22Rv1 (cell line): Measurements from ENCODE around the gene U2AF1L4.

ENCODE experiments used
- H3K27ac ChIP-seq: fragments of 450-650 bp; 2 replicates; pipeline ENCODE4 v1.5.1; 2017
- CTCF ChIP-seq: fragments of 450-650 bp; IDR thresholded peaks from 2 replicates; pipeline ENCODE4 v1.5.1; 2017; ENCODE audit warnings: mild to moderate bottlenecking
- ZFX ChIP-seq: fragments of 450-650 bp; IDR thresholded peaks from 2 replicates; pipeline ENCODE4 v1.6.1; 2017; ENCODE audit warnings: antibody characterized with exemption, borderline replicate concordance

Gene U2AF1L4

GRCh38 chr19:35745328-35746086, at the start of gene U2AF1L4, which contains the start of gene PSENEN:
U2AF1L4 (minus strand) TSS chr19:35745418; CDS start chr19:35745391, 27 bp downstream.
PSENEN (plus strand) TSS chr19:35745651; CDS start chr19:35745931, 280 bp downstream.
- peak within 1 kb of the TSS; percentile 98 for H3K27ac ChIP-seq
- no peak for TF ChIP-seq CTCF
- no peak for TF ChIP-seq ZFX

GRCh38 chr19:35793381-35794165, 48.4 kb upstream of the U2AF1L4 start:
- TF ChIP-seq ZFX: no peak
- no peak for TF ChIP-seq CTCF
- H3K27ac ChIP-seq: no peak overlapping the region

GRCh38 chr19:35792888-35793287, 47.7 kb upstream of the U2AF1L4 start:
- TF ChIP-seq ZFX (no peak), CTCF (no peak)
- no peak overlapping the region for H3K27ac ChIP-seq

- TF ChIP-seq ZFX (no peak), CTCF (no peak)
- H3K27ac ChIP-seq: no peak overlapping the region
Observed at GRCh38 chr19:35792312-35792711, 47.1 kb upstream of the U2AF1L4 start.

GRCh38 chr19:35791814-35792279, 46.6 kb upstream of the U2AF1L4 start:
- no peak overlapping the region for H3K27ac ChIP-seq

GRCh38 chr19:35790981-35791813, 46.0 kb upstream of the U2AF1L4 start:
- TF ChIP-seq CTCF (no peak), ZFX (no peak)
- no peak overlapping the region for H3K27ac ChIP-seq

More at GRCh38 chr19:35791814-35792279, 46.6 kb upstream of the U2AF1L4 start:
- TF ChIP-seq ZFX: no peak
- TF ChIP-seq CTCF: no peak
